HL-60 (cell line): ENCODE data around the gene DHX38.

Experiments used
- DNase-seq, 2 experiments: peaks; one replicate each; pipeline ENCODE4 v3.0.0-alpha.2; 2010 to 2020; ENCODE audit warnings: low read depth in 1 of 2, low spot score in 1 of 2
- H3K27ac ChIP-seq: fragments of 250-450 bp; sonication (Bioruptor Pico); replicated peaks from 2 replicates; pipeline ENCODE4 v1.5.1; 2020; ENCODE audit warnings: mild to moderate bottlenecking, moderate library complexity
- H3K27me3 ChIP-seq: fragments of 250-450 bp; sonication (Bioruptor Pico); 2 replicates; pipeline ENCODE4 v1.5.1; 2021; ENCODE audit warnings: mild to moderate bottlenecking, moderate library complexity; ENCODE audit not compliant: insufficient read depth, poor library complexity, severe bottlenecking
- H3K4me3 ChIP-seq: replicated peaks from 2 replicates; pipeline ENCODE4 v1.5.1; 2011; ENCODE audit warnings: mild to moderate bottlenecking, control low read depth, low read length; ENCODE audit not compliant: insufficient read depth
- CTCF ChIP-seq: IDR thresholded peaks from one replicate; pipeline ENCODE4 v1.5.1; 2011; ENCODE audit warnings: low read length, control low read depth, inconsistent platforms; ENCODE audit not compliant: insufficient read depth
- GABPA ChIP-seq: IDR thresholded peaks from 2 replicates; pipeline ENCODE4 v1.6.1; 2012; ENCODE audit warnings: low read depth
- POLR2AphosphoS5 ChIP-seq: IDR thresholded peaks from 2 replicates; pipeline ENCODE4 v1.6.1; 2012; ENCODE audit warnings: low read depth
- REST ChIP-seq: IDR thresholded peaks from 2 replicates; pipeline ENCODE4 v1.6.1; 2012; ENCODE audit warnings: low read depth; ENCODE audit not compliant: insufficient replicate concordance
- SPI1 ChIP-seq: IDR thresholded peaks from 2 replicates; pipeline ENCODE4 v1.6.1; 2012; ENCODE audit warnings: low read depth, mild to moderate bottlenecking, borderline replicate concordance

DHX38 gene

GRCh38 chr16:72132726-72133125 is 39.1 kb downstream of the DHX38 start:
- Histone ChIP-seq H3K27me3 (no peaks in the 10 kb centered on the region), H3K27ac (no peak overlapping the region), H3K4me3 (no peak overlapping the region)
- TF ChIP-seq GABPA (no peak), CTCF (no peak), REST (no peak), POLR2AphosphoS5 (no peak), SPI1 (no peak)
- DNase-seq, result no peak

GRCh38 chr16:72134507-72134906 is 40.9 kb downstream of the DHX38 start:
- DNase-seq, result no peak
- TF ChIP-seq POLR2AphosphoS5, result no peak
- TF ChIP-seq SPI1, result no peak
- TF ChIP-seq CTCF, result no peak
- TF ChIP-seq GABPA, result no peak
- TF ChIP-seq REST, result no peak
- Histone ChIP-seq H3K4me3 (no peak overlapping the region), H3K27ac (no peak overlapping the region), H3K27me3 (no peaks in the 10 kb centered on the region)

GRCh38 chr16:72137380-72138063 is 43.9 kb downstream of the DHX38 start:
- no peak for DNase-seq
- TF ChIP-seq CTCF (no peak), POLR2AphosphoS5 (no peak), SPI1 (no peak), GABPA (no peak), REST (no peak)
- H3K27ac ChIP-seq, result no peak overlapping the region

More at GRCh38 chr16:72137380-72138063, 43.9 kb downstream of the DHX38 start:
- H3K4me3 ChIP-seq, result no peak overlapping the region
- H3K27me3 ChIP-seq, result no peaks in the 10 kb centered on the region
